HG02981 (cell line): Measurements from ENCODE around the gene C1orf53.
"Not testable (repeated sequence)": the region's sequence is repeated elsewhere in the genome, so short reads cannot be mapped to it uniquely, and the experiment has no call there.

ENCODE experiments used
- ATAC-seq: cut with Tn5 transposase; IDR thresholded peaks from one replicate; pipeline ENCODE4 v1.9.1; 2021; ENCODE audit warnings: mild to moderate bottlenecking, moderate library complexity; ENCODE audit not compliant: unreplicated experiment

Gene C1orf53

DNA sequence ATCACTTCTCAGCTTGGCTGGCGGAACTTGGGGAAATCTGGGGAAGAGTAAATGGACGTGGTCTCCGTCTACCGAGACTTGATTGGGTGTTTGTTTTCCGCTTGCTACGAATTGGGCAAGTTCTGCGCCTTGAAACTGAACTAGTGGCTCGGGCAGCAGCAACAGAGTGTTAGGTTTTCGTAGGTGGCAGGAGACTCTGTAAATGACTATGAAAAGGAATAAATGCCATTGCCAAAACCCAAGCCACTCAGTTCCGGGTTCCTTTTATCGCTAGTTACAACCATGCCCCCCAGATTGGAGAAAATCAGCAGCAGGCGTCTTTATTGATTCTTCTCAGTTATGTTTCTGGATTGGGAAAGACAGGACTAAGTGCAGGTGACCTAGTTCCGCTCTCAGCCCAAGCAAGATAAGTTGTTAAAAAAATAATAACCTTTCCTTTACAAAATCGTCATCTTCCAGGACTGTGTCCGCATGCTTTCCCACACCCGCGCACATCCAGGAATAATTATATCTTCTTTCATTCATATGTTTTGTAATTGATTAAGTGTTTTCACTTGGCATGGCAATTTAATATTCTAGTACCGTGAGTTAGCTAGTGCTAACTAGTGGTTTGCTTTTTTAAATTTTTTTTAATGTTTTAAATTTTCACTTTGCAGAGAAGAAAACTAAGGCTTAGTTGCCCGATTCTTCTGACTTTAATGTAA lies 18.1 kb downstream of the C1orf53 start:
- ATAC-seq, result no peak

DNA sequence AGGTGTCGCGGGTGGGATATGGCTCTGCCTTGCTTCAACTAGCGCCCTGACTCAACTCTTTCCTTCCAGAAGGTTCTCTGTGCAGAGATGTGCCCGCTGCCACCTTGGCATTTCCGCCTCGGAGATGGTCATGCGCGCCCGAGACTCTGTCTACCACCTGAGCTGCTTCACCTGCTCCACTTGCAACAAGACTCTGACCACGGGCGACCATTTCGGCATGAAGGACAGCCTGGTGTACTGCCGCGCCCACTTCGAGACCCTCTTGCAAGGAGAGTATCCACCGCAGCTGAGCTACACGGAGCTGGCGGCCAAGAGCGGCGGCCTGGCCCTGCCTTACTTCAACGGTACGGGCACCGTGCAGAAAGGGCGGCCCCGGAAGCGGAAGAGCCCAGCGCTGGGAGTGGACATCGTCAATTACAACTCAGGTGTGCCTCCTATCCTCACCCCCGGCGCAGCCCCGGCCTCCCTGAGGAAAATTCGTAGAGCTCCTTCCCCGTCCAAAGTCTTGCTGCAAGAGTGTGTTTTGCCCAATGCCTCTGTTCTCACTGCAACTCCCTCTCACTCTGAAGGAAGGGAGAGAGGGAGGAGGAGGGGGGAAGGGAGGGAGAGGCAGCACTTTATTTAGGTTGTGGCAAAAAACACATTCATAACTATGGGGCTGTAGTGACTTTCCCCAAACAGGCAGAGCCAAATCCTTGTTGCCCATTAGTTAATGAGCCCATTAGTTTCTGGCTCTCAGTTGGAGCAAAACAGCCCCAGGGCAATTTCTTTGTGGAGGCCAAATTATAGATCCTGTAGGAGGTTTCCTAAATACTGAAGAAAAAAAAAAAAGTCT lies 19.0 kb downstream of the C1orf53 start:
- no peak for ATAC-seq

DNA sequence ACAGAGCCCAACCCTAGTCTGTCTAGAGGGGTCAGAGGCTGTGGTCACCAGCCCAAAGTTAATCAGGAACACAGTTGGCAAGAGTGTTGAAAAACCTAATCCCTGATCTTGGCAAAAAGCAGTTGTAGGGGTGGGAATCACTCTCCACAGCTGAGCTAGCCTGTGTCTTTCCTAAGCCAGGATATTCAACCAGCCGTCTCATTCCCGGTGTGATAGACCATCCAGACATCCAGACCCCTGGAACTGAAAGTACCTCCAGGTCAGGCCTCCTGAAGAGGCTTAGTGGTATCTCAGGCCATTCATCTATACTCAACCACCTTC lies 19.6 kb downstream of the C1orf53 start:
- no peak for ATAC-seq

DNA sequence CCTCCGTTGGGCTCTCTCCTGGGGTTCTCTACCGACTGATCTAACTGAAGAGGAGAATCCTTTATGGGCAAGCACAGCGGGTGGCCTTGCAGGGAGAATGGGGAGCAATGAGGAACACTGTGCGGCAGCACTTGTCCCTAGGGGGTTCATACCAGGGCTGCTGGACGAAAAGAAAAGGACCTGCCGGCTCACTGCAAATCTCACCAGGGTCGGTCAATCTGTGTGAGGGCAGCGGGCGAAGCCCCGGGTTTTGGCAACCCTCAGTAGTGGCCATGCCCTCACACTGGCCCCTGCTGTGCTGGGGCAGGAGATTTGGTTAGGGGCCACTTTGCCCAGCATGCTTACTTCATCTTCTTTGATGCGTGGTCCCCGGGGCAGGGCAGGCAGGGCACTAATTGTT lies 20.6 kb downstream of the C1orf53 start:
- ATAC-seq, result no peak

DNA sequence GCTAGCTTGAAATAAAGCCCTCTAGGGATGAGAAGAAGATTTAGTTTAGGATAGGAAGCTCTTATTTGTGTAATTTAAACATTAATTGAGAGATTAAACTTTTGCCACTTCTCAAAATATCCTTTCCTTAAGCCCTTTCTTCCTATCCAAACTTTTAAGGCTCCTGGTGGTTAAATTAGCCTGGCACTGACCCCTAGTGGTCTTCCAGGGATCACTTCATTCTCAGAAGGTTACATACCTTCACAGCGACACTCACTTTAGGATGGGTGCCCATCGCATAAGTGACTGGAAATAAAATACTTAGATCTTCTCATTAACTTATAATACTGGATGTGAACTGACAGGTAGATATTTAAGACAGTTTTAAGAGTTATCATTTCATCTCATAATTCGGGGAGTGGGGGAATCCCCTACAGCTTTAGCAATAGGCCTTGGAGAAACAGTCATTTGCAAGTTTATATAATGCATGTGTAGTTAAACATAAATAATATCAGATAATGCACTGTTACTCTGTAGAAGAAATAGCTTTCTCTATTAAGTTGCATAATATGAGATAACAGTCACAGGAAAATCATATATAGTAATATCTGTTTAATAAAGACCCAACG lies 22.2 kb downstream of the C1orf53 start:
- ATAC-seq, result peak; percentile 68

DNA sequence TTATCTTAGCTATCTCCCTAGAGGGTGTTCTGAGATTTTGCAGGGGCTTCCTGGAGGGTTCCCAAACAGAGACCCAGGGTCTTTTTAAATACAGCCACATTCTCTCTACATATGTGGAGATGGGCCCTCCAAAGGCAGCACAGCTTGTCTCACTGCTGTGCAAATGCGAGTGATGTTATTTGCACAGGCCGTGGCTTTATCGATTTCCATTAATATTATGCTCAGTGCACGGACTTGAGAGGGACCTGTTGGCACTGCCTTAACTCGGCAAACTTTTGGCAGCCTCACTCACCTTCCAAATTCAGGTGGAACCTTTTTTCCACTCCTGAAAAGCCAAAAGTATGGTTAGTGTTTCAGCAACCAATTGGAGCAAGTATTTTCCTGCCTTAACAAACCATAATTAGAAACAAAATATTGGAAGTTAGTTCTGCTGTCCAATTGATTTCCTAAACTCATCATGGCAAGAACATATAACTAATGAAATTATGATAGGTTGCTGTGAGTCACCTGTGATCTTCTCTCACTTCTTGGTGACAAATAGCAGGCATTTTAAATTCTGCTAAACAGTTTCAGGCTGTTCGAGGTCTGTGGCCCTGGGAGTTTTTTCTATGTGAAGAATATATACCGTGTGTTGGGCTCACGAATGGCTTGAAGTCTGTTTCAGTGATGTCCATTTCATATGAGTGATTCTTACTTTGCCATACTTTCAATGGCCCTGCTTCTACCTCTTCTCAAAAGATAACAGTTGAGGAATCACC lies 25.7 kb downstream of the C1orf53 start:
- no peak for ATAC-seq

DNA sequence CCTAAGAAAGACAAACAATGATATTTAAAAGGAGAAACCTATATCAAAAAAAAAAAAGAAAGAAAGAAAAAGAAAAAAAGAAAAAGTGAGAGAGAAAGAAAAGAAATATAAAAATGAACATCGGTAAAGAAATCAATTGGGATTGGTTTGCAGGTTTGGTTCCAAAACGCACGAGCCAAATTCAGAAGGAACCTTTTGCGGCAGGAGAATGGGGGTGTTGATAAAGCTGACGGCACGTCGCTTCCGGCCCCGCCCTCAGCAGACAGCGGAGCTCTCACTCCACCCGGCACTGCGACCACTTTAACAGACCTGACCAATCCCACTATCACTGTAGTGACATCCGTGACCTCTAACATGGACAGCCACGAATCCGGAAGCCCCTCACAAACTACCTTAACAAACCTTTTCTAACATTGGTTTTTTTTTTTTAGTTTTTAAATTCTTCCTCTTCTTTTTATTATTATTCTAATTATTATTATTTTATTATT lies 26.5 kb downstream of the C1orf53 start:
- no peak for ATAC-seq

DNA sequence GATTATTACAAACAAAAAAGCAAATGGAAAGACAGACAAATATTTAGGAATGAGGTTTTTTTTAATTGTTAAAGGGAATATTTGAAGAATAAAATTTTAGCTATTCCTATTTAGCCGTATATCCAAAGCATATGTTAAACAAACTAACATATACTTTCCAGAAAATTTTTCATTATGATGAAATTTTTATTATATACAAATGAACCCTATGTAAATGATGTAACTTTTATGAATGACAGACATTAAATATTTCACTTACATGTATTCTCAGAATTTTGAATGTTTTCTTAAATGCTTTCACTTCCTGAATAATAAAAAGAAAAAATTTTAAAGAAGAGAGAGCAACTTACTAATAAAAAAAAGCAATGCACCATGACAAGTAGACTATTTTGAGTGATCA lies 30.6 kb downstream of the C1orf53 start:
- ATAC-seq, result no peak

DNA sequence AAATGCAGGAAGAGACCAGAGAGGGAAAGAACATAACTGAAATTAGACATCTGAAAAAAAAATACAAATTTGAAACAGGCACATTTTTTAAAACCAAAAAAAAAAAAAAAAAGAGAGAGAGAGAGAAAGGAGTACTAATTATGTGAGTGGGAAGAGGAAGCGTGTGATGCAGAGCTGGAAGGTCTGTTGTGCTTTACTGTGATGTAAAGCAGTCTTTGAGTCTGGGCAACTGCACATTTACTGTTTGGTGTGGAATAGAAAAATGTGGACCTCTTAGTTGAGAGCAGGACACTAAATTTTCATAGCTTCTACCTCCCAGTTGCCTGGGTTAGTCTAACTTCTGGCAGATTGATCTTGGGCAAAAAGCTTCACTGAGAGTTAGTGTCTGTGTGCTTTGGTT lies 31.2 kb downstream of the C1orf53 start:
- no peak for ATAC-seq

DNA sequence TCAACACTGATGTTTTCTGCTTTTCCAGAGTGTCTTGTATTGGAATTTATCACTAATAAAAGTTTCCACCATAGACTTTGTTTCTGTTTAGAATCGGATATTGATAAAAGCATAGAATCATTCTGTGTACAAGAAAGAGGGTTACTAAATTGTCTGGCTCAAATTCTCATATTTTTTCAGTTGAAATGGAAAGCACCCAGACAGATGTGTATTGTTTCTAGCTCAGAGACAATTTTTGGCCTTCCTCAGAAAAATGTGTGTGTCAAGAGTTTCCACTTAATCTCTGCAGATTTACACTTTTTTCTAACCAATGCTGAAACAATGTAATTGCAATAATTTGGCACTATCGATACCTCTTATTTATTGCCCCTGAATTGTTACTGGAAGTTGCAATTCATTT lies 35.0 kb downstream of the C1orf53 start:
- no peak for ATAC-seq

DNA sequence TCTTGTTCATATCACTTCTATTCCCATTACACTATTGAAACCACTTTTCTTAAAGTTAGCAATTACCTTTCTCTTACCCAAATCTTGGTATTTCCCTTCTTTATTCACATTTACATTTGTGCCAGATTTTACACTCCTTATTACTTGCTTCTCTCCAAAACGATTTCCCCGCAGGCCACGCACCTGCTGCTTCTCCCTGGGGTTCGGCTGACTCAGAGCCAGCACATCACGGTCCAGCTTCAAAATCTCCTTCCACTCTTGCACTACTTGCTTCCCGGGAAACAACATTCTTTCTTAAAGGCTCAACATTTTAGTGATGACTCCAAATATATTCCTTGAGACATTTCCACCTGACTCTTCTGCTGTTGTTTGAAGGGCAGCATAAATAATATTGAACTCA lies 35.5 kb downstream of the C1orf53 start:
- no peak for ATAC-seq

DNA sequence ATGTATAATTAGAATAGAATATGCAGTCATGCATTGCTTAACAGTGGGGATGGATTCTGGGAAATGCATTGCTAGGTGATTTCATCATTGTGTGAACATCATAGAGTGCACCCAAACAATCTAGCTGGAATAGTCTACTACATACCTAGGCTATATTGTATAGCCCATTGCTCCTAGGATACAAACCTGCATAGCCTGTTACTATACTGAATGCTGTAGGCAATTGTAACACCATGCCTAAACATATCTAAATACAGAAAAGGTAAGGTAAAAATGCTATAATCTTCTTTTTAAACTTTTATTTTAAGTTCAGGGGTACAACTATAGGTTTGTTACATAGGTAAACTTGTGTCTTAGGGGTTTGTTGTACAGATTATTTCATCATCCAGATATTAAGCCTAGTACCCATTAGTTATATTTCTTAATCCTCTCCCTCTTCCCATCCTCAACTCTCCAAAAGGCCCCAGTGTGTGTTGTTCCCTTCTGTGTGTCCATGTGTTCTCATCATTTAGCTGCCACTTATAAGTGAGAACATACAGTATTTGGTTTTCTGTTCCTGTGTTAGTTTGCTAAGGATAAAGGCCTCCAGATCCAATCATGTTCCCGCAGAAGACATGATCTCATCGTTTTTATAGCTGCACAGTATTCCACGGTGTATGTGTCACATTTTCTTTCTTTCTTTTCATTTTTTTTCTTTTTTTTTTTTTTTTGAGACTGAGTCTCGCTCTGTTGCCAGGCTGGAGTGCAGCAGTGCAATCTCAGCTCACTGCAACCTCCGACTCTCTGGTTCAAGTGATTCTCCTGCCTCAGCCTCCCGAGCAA lies 36.9 kb downstream of the C1orf53 start:
- not testable (repeated sequence) for ATAC-seq

DNA sequence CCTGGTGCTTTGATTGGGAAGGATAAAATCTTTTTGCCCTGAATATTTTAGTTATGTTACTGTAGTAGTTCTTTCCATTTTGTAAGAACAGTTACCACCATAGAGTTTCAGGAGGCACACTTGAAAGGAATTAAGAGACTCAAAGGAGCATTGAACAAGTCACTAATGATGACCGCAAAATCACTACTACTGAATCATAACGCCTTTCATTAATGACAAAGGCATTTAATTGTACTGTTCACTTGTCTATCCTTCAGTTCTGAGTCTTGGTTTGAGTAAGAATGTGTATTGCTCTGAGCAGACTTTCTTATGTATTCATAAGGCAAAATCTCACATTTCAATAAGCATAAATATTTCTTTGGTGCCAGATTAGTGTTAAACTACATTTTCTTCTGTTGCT lies 39.6 kb downstream of the C1orf53 start:
- no peak for ATAC-seq

DNA sequence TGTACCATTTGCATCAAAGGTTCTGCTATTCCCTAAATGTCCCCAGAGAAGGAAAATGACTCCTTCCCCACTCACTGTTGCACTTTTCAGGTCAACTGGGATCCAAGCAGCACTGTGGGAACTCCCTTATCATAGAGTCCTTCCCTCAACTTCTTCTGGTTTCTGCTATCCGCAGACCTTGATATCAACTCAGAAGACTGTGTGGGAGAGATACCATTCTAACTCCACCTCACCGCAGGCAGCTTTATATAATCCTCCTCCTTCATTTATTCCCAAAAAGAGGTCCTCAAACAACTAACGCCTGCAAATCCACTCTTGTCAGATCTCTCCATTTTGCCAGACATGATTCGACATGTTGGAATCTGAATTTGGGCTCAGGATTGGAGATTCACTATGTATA lies 42.1 kb downstream of the C1orf53 start:
- ATAC-seq, result no peak

DNA sequence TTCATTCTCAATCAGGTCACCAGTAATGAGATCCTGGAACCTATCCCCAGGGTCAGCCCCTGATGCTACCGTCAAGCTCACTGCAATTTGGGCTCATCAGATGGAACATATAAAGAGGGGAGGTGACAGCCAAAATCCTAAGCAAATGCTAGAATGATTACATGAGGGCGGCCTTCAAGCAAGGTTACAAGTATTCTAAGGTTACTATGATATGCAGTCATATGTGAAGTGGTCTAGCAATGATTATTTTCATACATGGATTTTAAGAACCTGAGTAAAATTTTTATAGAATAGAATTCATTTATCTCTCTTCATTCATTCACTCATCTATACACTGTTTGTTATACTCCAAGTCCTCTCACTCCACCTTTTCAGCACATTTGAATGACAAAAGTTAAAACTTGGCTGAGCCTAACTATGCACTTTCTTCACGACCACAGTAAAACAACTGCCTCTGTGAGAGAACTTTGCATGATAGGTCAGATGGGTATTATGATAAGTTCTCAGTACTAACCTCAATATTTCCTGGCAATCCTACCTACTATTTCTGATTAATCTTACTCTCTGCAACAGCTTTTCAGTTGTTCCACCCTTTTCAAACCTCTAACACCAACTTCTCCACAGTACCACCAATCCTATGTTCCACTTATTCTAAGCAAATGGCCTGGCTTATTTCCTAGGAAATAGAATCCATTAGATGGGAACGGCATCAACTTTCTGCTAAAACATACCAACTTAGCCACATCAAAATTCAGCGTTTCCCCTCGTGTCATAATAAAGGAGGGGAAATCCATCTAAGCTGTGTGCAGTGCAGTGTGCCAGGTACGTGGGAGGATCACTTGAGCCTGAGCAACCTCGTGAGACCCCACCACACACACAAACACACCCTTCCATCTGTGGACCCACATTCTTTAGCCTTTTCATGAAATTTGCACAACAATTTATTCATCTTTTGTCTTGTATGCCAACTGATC lies 46.8 kb downstream of the C1orf53 start:
- ATAC-seq, result no peak

DNA sequence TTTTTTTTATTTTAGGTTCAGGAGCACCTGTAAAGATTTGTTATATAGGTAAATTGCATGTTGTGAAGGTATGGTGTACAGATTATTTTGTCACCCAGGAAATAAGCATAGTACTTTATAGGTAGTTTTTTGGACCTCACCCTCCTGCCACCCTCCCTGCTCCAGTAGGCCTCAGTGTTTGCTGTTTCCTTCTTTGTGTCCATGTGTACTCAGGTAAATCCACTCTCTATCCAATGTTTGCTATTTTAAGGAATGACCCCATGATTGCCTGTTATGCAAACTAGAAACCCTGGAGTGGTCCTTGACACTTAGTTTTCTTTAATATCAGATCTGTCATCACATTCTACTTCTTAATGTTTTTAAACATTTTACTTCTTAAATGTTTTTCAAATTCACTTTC lies 48.7 kb downstream of the C1orf53 start:
- ATAC-seq, result no peak

DNA sequence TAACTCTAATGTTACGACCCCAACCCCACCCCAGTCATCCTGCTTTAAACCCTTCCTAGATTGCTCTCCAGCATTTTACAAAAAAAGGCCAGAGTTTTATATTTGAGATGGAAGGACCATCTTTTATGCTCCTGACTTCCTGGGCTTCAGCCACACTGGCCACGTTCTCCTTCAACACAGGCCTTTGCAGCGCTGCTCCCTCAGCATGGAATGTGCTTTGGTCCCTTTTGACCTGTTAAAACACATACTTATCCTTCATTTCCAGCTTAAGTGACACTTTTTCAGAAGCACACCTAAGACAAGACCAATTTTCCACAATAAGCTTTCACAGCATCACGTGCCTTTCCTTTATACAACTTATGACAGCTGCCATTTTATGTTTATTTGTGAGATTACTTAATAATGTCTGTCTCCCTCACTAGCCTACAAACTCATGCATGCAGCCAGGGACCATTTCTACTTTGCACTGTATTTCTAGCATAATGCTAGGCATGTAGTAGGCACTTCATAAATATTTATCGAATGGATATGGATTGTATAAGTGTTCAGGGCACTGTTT lies 49.3 kb downstream of the C1orf53 start:
- no peak for ATAC-seq

DNA sequence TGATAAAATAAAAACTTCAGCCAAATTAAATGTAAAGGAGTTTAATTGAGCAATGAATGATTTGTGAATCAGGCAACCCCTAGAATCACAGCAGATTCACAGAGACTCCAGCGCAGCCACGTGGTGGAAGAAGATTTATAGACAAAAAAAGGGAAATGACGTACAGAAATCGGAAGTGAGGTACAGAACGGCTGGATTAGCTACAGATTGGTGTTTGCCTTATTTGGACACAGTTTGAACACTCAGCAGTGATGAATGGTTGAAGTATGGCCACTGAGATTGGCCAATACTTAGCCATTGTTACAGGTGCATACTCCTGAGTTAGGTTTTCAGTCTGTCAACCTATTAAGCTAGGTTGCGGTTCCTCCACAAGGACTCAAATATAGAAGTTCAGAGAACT lies 51.0 kb downstream of the C1orf53 start:
- not testable (repeated sequence) for ATAC-seq
